Stimulated activated CD4-positive, alpha-beta T cell treated with anti-CD3 and anti-CD28 coated beads, Interleukin-4, amount 100 ng/mL, for 4 hours (primary cell): ENCODE data around the gene ME1.

Experiments
- DNase-seq, 2 experiments: peaks; one replicate each; pipeline ENCODE4 v3.0.0-alpha.2; 2020

The ME1 gene

GRCh38 chr6:83183082-83183828, 247.6 kb downstream of the ME1 start:
- no peak for DNase-seq

GRCh38 chr6:83182114-83182513, 248.7 kb downstream of the ME1 start:
- no peak for DNase-seq

GRCh38 chr6:83180426-83180950, 250.4 kb downstream of the ME1 start:
- DNase-seq: no peak

- no peak for DNase-seq
Observed at GRCh38 chr6:83176246-83176645, 254.6 kb downstream of the ME1 start.

- no peak for DNase-seq
Observed at GRCh38 chr6:83169511-83169910, 261.3 kb downstream of the ME1 start.

- DNase-seq: no peak
Observed at GRCh38 chr6:83169106-83169505, 261.7 kb downstream of the ME1 start.

GRCh38 chr6:83168556-83168955, 262.3 kb downstream of the ME1 start:
- no peak for DNase-seq

- no peak for DNase-seq
Observed at GRCh38 chr6:83167726-83168278, 263.0 kb downstream of the ME1 start.
